Posterior cingulate gyrus (tissue), 11 donors: ENCODE results near the gene BATF.
A peak's percentile ranks its signal among the peaks of the same experiment; 100 is the strongest.

Experiments
- DNase-seq, 10 donors: peaks; one replicate each; pipeline versions ENCODE4 v3.0.0 to v3.0.0-alpha.2; 2020 to 2021; ENCODE audit warnings: mixed read lengths in 3 of 10
- intact Hi-C: fragments of 100-400 bp; cut with DNase I; formaldehyde crosslinking; loops from one replicate; pipeline ENCODE4 v1.15.1; 2023

BATF gene

DNA sequence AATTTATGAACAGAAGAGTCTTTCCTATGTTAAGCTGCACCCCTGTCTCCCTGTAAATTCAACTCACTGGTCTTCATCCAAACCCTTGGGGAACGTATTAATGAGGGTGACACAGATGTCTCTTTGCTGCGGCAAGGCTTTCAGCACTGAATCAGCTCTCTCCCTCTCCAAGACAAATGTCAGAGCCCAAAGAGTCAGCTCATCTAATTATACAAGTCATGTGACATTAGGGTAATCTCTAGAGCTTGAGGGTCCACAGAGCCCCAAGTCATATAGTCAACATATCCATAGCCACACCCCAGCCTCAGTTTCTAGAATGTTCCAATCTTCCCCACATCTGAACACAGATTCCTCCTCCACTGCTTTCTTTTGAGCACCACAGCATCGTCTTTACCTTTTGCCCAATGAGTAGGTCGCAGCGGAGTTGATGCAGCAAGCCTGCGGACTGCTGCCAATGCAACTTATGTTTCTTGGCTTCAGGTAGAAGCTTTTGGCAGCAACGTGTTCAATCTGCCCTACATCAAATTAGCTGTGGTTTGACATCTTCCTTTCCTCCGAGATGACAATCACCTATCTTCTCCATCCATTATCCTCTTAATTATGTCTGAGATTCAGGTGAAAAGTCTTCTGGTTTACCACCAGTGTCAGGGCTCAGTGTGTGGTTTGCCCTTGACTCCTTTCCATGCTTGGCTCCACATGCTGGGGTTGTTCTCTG lies 5.3 kb downstream of the BATF start:
- no peak for DNase-seq
- intact Hi-C loops = loop anchor here (5.0 kb wide), 1 partner anchor 750 kb away; no protein-coding TSS in a partner anchor

DNA sequence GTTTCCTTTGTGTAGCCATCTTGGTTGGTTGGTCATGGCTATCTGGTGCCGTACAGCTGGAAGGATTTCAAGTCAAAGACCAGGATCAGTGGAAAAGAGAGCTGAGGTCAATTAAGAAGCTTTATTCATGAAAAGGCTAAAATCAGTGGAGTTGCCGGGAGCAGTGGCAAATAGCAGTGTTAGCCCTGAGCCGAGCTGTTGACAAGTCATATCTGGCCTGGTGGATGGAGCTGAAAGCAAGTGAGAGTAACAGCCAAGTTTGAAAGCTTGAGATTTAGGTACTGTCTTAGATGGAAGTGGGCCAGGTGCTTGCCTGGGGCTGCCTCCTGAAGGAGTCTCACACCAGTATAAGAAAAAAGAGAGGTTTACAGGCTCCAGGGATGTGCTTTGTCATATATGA lies 9.0 kb downstream of the BATF start:
- intact Hi-C loops = no loop called here
- no peak for DNase-seq

DNA sequence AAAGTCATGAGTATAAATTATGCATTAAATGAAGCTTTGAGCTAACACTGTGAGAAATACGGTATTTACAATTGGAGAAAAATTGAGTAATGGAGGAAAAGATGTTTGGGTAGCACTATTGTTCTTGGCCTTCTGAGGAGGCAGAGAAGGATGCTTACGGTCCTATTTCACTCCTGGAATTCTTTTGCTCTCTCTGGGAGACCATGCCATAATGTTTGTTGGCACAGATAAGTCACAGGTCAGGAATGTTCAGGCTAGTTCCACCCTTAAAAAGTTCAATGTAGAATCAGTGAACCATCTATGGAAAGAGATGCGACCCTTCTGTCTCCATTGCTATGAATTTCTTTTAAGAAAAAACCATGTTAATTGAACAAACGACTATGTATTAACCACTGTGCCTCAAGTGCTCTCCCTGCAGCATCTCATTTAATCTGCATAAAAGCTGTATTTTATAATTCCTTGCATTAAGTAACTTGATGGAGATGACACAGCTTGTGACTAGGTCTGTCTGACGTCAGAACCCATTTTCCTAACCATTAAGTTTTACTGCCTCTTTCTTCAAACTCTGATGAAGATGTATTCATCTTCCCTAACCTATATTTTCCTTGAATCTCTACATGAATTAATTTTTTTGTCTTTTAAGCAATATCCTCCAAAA lies 9.5 kb downstream of the BATF start:
- intact Hi-C loops = no loop called here
- no peak for DNase-seq

DNA sequence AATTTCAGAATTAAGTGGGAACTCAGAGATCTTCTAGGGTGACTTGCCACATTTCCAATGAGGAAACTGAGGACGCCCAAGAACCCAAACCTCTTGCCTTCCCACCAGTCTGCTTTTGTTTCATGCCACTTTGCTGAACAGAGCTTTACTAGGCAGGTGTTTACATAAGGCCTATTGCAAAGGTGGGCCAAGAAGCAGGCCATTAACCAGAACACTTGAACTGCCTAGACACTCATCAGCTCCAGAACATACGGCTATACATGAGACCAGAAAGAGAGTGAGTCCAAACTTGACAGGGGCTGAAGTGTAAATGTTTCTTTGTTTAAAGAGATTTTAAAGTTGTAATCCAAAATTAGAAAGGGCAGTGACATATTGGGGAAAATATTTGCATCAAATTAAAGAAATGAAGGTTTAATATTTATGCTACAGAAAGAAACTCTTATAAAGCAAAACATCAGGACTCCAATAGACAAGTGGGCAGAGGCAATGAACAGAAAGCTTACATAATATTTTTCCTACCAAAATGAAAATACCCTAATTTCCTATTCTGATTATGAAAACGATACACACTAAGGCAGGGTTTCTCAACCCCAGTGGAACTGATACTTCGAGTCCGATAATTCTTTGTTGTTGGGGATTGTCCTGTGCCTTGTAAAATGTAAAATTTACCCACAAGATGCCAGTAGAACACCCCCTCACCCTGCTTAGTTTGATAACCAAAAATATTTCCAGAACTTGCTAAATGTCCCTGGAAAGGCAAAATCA lies 11.7 kb downstream of the BATF start:
- DNase-seq = no peak
- intact Hi-C loops = no loop called here

DNA sequence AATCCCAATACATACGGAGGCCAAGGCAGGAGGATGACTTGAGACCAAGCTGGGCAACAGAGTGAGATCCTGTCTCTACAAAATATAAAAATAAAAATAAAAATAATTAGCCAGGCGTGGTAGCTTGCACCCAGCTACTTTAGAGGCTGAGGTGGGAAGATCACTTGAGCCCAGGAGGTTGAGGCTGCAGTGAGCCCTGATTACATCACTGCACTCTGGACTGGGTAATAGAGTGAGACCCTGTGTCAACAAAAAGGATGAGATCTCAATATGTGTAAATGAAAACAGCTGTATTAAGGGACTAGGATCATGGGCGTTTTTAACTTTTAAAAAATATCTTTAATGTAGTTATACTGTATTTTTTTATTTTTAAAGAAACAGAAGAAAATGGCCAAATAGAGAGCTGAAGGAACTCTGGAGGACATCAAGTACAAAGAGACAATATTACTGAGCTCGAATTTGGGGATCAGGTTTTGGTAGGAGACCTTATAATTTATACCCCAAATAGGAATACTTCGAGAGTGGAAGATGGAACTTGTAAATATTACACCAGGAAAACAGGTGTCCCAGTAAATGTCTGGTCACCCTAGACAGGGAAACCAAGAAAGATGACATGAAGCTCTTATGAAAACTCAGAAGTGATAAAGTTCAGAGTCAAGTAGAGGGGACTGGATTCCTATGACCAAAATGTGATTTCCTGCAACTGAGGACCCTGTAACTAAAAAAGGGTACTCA lies 13.1 kb downstream of the BATF start:
- DNase-seq = no peak
- intact Hi-C loops = no loop called here

DNA sequence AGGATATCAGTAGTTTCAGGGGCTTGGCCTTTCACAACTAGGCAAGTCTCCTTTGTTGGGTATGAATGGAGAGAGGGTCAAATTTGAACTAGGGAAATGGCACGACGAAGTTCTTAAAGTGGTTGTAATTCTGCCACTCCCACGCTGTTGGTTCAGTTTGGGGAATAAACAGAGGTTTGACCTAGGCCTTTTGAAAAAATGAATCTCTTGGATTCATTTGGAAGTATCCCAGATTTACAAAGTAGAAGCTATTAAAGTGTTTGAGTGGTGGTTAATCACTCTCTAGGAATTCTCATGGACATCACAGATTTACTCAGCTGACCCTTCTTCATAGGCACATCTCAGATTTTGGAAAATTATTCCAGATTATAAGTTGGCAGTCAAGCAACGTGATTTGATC lies 14.8 kb downstream of the BATF start:
- intact Hi-C loops = no loop called here
- DNase-seq = no peak

DNA sequence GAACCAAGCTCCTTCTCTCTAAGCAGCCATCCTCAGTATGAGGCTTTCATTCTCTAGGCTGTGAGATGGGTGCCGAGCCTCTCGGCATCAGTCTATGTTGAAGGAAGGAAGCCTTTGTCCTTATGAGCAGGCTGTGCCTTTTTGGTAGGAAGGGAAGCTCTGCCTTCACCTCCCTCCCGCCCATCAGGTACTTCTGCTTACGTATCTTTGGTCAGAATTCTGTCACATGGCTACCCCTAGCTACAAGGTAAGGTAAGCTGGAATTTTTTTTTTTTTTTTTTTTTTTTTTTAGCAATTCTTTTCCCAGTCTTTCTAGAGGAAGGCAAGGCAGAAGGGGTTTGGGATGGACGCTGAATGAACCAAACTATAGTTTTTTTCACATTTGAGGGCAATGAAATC lies 16.9 kb downstream of the BATF start:
- intact Hi-C loops = no loop called here
- DNase-seq = no peak

DNA sequence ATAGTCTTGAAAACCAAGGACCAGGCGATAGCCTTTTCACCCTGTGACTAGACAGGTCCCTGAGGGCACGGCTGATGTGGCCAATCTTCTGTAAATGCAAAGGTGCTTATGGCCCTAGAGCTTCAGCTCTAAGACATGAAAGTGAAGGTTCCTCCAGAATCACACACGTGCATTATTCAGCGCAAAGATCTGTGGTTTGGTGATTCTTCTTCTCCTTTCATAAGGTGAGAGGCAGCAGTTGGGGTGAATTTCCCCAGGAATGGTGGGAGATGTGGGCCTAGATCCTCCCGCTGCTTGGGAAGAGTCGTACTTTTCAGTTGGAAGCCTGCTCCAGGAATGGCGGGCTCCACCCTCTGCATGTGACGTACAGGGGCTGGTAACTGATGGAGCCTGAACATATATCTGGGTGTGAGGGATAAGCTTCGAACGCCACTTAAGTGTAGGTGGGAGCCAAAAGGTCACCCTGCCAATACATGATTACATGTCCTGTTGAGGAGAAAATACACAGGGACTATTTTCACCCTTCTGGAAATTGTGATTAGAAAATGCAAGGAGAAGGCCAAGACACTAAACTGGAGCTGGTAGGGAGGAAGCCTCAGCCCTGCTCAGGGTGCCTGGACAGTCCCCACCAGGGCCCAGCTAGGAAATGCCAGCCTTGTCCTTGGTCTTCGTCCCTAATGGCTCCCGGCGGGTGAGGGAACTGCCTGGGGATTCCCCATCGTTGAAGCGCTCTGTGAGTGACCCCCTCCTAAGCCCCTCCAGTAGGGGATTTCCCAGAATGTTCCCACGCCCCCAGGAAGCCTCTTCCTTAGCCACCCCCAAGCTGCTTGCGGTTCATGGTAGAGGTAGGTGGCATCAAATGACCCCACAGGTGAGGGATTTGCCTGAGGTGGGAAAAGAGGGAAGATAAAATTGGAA lies 17.6 kb downstream of the BATF start:
- DNase-seq = no peak
- intact Hi-C loops = no loop called here

DNA sequence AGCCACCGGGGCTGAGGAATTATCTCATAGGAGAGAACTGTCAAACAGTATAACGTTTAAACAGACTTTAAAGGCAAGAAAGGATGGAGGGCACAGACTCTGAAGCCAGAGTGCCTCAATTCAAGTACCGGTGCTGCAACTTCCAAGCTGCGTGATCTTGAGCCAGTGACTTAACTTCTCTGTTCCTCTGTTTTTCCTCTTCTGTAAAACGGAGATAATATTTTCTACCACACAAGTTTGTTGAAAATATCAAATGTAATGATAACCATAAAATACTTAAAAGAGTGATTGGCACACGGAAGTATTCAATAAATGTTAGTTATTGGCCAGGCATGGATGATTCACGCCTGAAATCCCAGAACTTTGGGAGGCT lies 18.2 kb downstream of the BATF start:
- DNase-seq = no peak
- intact Hi-C loops = no loop called here

DNA sequence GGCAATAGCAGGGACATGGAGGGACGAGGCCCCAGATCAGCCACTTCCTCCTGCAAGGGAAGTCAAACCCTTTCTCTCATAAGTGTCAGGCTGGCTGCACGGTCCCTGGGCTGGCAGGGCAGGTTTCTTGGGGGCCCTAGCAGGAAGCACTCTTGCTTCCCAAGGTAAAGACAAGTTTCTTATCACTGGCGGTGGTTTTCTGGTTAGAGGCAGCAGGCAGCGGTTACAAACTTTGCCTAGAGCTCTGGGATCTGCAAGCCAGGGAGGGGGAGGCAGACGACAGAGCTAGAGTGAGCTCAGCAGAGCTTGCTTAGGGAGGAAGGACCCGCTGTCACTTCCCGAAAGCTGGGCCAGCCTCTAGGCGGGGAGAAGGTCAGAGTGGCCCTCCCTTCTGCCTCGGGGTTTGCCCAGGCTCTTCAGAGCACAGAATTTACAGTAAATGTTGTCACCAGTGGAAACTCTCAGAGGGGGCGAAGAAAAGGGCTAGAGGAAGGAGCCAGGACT lies 20.4 kb downstream of the BATF start:
- intact Hi-C loops = no loop called here
- peak in 3 of 10 donors; percentile 32 to 91 (median 33) for DNase-seq

DNA sequence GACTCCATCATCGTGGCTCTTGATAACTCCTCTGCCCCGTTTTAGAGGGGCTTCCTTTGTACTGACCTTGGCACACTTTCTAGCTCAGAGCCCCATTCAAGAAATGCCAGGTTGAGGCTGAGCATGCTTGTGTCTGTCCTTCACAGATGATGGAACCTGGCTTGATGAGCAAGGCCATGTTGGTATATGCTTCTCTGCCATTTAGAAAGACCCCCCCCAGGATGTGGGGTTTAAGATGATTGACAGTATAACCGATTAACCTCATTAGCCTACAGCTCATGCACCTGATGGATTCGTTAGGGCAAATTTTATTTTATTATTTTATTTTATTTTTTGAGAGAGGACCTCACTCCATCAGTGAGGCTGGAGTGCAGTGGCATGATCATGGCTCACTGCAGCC lies 21.0 kb downstream of the BATF start:
- intact Hi-C loops = no loop called here
- DNase-seq = no peak

DNA sequence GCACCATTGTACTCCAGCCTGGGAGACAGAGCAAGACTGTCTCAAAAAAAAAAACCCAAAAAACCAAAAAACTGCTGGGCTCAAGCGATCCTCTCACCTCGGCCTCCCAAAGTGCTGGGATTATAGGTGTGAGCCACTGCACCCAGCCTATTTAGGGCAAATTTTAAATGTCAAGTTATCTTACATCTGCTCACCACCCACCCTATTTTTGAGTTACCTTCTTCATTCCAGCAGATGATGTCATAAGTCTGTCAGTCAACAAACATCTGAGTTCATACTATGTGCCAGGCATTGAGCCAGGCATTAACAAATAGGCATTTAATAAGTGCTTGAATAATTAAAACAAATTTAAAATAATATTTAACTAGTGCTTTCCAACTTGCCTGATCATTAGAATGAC lies 21.5 kb downstream of the BATF start:
- intact Hi-C loops = no loop called here
- DNase-seq = no peak

DNA sequence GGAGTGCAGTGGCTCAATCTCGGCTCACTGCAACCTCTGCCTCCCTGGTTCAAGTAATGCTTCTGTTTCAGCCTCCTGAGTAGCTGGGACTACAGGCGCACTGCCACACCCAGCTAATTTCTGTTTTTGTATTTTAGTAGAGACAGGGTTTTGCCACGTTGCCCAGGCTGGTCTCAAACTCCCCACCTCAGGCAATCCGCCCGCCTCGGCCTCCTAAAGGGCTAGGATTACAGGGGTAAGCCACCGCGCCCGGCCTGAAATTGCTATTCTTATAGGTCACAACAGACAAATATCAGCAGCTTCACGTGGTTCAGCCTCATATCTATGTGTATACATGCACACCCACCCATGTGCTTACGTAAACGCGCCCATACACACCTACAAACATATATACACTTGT lies 23.6 kb downstream of the BATF start:
- no peak for DNase-seq
- intact Hi-C loops = no loop called here

DNA sequence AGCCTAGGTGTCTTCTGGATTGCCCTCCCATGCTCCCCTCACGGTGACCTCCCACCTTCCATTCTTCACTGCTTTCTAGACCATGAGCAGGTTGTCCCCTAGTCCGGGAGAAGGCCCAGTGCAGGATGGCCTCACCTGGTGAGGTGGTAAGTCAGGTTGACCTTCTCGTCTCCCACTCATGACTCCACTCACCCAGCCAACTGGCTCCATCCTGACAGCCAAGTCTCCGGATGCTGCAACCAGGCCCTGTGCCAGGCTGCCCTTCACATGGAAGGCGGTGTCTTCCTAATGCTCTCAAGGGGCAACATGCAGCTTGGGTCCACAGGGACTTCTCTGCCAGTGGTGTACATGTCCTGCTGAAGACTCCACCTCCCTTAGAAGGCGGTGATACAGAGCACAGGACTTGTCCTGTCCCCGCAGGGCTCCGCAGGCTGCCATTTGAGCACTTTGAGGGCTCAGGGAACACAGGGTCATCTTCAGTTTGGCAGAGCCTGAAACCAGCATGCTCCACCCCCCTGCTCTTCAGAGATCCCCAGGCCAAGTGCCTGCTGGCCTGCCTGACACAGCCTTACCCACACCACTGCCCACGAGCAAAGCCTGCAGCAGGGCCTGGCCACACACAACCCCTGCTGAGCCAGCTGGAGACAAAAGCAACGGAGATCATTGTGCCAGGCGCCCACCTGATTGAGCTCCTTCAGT lies 25.4 kb downstream of the BATF start:
- DNase-seq = no peak
- intact Hi-C loops = no loop called here

DNA sequence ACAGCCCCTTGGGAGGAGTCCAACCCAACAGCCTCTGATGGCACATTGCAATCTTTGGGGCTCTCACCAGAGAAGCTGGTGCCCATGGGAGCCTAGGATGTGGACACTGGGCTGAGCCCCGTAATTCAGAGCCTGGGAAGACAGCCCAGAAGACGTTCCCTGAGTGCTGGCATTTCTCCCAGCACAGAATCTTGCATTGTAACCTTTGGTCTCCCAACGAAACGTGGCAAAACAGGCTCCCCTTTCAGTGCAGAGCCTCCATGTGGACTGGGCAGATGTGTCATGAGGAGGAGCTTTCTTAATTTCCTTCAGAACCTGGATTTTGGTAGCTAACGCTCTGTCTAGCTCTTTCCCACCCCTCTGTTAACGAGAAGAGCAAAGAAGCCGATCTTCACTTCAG lies 26.3 kb downstream of the BATF start:
- DNase-seq = no peak
- intact Hi-C loops = no loop called here

DNA sequence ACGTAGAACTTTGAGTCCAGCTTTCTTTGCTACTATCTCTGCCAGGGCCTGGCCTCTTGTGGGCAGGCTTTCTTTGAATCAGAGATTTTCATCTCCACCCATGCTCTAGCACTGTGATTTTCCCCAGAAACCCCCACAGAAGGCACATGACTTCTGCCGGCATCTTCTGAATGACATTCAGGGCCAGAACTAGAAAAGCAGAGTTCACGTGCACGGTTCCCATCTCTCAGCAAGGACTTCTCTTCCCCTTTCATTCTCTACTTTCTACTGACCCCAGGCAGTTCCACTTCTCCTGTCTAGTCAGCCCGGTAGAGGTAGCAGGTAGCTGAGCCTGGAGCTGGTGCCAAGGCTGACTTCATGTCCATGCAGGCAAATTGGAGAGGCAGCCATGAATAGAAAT lies 26.9 kb downstream of the BATF start:
- DNase-seq = no peak

DNA sequence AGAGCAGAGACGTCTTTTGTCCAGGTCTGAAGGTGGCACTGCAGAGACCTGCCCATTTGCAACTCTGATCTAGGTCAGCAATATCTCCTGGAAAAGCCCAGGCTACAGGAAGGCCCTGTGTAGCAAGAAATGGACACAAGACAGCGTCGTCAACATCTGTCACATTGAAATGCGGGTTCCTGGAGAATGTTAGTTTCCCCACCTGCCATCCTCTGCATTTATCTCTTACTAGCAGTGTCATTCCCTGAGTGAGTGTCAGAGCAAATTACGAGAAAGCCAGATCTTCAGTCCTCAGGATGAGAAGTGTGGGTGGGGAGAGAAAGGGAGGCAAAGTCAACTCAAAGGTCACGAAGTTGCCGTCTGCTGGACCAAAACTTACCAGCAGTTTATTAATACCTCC lies 28.8 kb downstream of the BATF start:
- intact Hi-C loops = no loop called here
- no peak for DNase-seq

More for the DNA sequence above, 26.9 kb downstream of the BATF start:
- intact Hi-C loops = no loop called here

DNA sequence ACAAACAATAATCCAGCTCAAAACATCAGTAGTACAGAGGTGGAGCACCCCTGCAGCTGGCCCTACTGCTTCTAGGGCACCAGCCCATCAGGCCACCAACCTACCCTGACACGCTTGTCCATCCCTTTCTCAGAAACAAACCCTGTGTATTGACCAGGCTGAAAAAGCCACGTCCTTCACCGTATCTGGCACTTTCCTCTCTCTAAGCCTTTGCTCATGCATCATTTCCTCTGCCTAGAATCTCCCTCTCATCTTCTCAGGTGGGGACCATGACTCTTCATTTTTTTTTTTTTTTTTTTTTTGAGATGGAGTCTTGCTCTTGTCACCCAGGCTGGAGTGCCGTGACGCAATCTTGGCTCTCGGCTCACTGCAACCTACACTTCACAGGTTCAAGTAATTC lies 30.9 kb downstream of the BATF start:
- intact Hi-C loops = no loop called here
- DNase-seq = no peak

DNA sequence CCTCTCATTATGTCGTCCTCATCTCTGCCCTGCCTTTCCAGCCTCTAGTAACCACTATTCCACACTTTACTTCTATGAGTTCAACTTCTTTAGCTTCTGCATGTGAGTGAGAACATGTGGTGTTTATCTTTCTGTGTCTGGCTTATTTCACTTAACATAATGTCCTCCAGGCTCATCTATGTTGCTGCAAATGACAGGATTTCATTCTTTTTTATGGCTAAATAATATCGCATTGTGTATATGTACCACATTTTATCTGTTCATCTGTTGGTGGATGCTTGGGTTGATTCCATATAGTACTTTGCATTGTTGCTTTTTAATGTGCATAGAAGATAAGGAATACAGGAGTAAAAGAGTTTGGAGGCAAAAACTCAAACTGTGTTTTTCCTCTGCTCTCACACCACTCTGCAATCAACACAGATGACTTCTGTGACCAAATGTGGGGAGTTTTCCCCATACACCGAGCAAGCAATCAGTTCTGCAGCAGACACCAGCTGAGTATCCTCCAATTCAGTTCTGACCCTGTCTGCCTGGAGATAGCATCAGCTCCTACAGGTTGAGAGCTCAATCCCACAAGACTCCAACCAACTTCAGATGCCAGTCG lies 31.6 kb downstream of the BATF start:
- DNase-seq = no peak
- intact Hi-C loops = no loop called here
